MM.1S (cell line): ENCODE results near the gene PREX1.

Experiments
- DNase-seq: peaks from one replicate; pipeline ENCODE4 v3.0.0-alpha.2; 2015
- H2AFZ ChIP-seq: fragments of 300-600 bp; sonication (generic); 2 replicates; pipeline ENCODE4 v1.6.0; 2016; ENCODE audit warnings: antibody characterized with exemption, low read length
- H3F3A ChIP-seq: fragments of 300-600 bp; sonication (generic); 2 replicates; pipeline ENCODE4 v1.6.1; 2016; ENCODE audit warnings: mild to moderate bottlenecking, antibody characterized with exemption, low read length, moderate library complexity, mixed read lengths; ENCODE audit not compliant: insufficient read depth
- H3K27ac ChIP-seq: fragments of 300-600 bp; sonication (generic); 2 replicates; pipeline ENCODE4 v1.5.1; 2016; ENCODE audit warnings: mild to moderate bottlenecking, low read length
- H3K27me3 ChIP-seq: fragments of 300-600 bp; sonication (generic); replicated peaks from 2 replicates; pipeline ENCODE4 v1.6.0; 2016; ENCODE audit warnings: low read length; ENCODE audit not compliant: insufficient read depth
- H3K36me3 ChIP-seq: fragments of 300-600 bp; sonication (generic); replicated peaks from 2 replicates; pipeline ENCODE4 v1.6.1; 2016; ENCODE audit warnings: mild to moderate bottlenecking, low read length, mixed read lengths; ENCODE audit not compliant: insufficient read depth
- H3K4me1 ChIP-seq: fragments of 300-600 bp; sonication (generic); 2 replicates; pipeline ENCODE4 v1.6.1; 2016; ENCODE audit warnings: low read length, mixed read lengths
- H3K4me2 ChIP-seq: fragments of 300-600 bp; sonication (generic); 2 replicates; pipeline ENCODE4 v1.6.0; 2016; ENCODE audit warnings: low read depth, low read length
- H3K4me3 ChIP-seq: fragments of 300-600 bp; sonication (generic); 2 replicates; pipeline ENCODE4 v1.5.1; 2016; ENCODE audit warnings: low read length, mixed read lengths
- H3K79me2 ChIP-seq: fragments of 300-600 bp; sonication (generic); 2 replicates; pipeline ENCODE4 v1.6.1; 2016; ENCODE audit warnings: mixed run types, low read length, mixed read lengths
- H3K9ac ChIP-seq: fragments of 300-600 bp; sonication (generic); 2 replicates; pipeline ENCODE4 v1.6.1; 2016; ENCODE audit warnings: low read length, mixed read lengths
- H3K9me2 ChIP-seq: fragments of 300-600 bp; sonication (generic); replicated peaks from 2 replicates; pipeline ENCODE4 v1.6.1; 2016; ENCODE audit warnings: mild to moderate bottlenecking, low read length, mixed read lengths; ENCODE audit not compliant: insufficient read depth
- H3K9me3 ChIP-seq: fragments of 300-600 bp; sonication (generic); replicated peaks from 2 replicates; pipeline ENCODE4 v1.6.1; 2016; ENCODE audit warnings: mild to moderate bottlenecking, low read length, mixed read lengths; ENCODE audit not compliant: insufficient read depth
- H4K20me1 ChIP-seq: fragments of 300-600 bp; sonication (generic); 2 replicates; pipeline ENCODE4 v1.6.1; 2016; ENCODE audit warnings: mild to moderate bottlenecking, low read length, moderate library complexity, mixed read lengths; ENCODE audit not compliant: insufficient read depth
- CTCF ChIP-seq: fragments of 300-600 bp; sonication (generic); IDR thresholded peaks from 2 replicates; pipeline ENCODE4 v1.5.1; 2016; ENCODE audit warnings: antibody characterized with exemption, low read length, mixed read lengths
- EZH2 ChIP-seq: fragments of 300-600 bp; sonication (generic); optimal IDR thresholded peaks from 2 replicates; pipeline ENCODE3; 2017; ENCODE audit warnings: low read depth, mild to moderate bottlenecking, antibody characterized with exemption, low read length, mixed read lengths
- EZH2phosphoT487 ChIP-seq: fragments of 300-600 bp; sonication (generic); IDR thresholded peaks from 2 replicates; pipeline ENCODE4 v1.6.1; 2018; ENCODE audit warnings: antibody characterized with exemption, low read length

PREX1 gene

GRCh38 chr20:48723308-48724264 is 104.2 kb downstream of the PREX1 start:
- H3K4me1 ChIP-seq: no peaks in the 10 kb centered on the region
- DNase-seq: no peak
- H2AFZ ChIP-seq: no peak overlapping the region
- H3K9me3 ChIP-seq: no peaks in the 10 kb centered on the region
- TF ChIP-seq CTCF (no peak), EZH2 (no peak), EZH2phosphoT487 (no peak)
- H3K9ac ChIP-seq: no peak overlapping the region
- H3K4me2 ChIP-seq: no peak overlapping the region
- no peaks in the 10 kb centered on the region for H3K27me3 ChIP-seq
- no peaks in the 10 kb centered on the region for H3K36me3 ChIP-seq
- no peak overlapping the region for H3K27ac ChIP-seq
- no peak overlapping the region for H3K4me3 ChIP-seq
- H4K20me1 ChIP-seq: no peaks in the 10 kb centered on the region
- H3K79me2 ChIP-seq: no peaks in the 10 kb centered on the region
- H3K9me2 ChIP-seq: no peaks in the 10 kb centered on the region
- no peaks in the 10 kb centered on the region for H3F3A ChIP-seq

- no peaks in the 10 kb centered on the region for H3K79me2 ChIP-seq
- no peaks in the 10 kb centered on the region for H3K27me3 ChIP-seq
- no peaks in the 10 kb centered on the region for H3K4me1 ChIP-seq
- H3K27ac ChIP-seq: no peak overlapping the region
- H3K9me3 ChIP-seq: no peaks in the 10 kb centered on the region
- no peaks in the 10 kb centered on the region for H3K36me3 ChIP-seq
- H4K20me1 ChIP-seq: no peaks in the 10 kb centered on the region
- H2AFZ ChIP-seq: no peak overlapping the region
- H3K4me3 ChIP-seq: no peak overlapping the region
- TF ChIP-seq EZH2phosphoT487 (no peak), EZH2 (no peak), CTCF (no peak)
- no peaks in the 10 kb centered on the region for H3F3A ChIP-seq
- DNase-seq: no peak
- no peaks in the 10 kb centered on the region for H3K9me2 ChIP-seq
- no peak overlapping the region for H3K4me2 ChIP-seq
- no peak overlapping the region for H3K9ac ChIP-seq
Measured at GRCh38 chr20:48722737-48723191, 105.0 kb downstream of the PREX1 start.

GRCh38 chr20:48722002-48722731 is 105.6 kb downstream of the PREX1 start:
- Histone ChIP-seq H4K20me1 (no peaks in the 10 kb centered on the region), H3K79me2 (no peaks in the 10 kb centered on the region), H3K36me3 (no peaks in the 10 kb centered on the region), H3K27me3 (no peaks in the 10 kb centered on the region), H3K9ac (no peak overlapping the region), H3F3A (no peaks in the 10 kb centered on the region), H2AFZ (no peak overlapping the region), H3K4me2 (no peak overlapping the region), H3K27ac (no peak overlapping the region), H3K4me3 (no peak overlapping the region), H3K4me1 (no peaks in the 10 kb centered on the region), H3K9me2 (no peaks in the 10 kb centered on the region), H3K9me3 (no peaks in the 10 kb centered on the region)
- no peak for DNase-seq
- TF ChIP-seq CTCF (no peak), EZH2phosphoT487 (no peak), EZH2 (no peak)
